ENCODE results near the gene CAMSAP3. TPM values are rescaled to one million over a fixed set of nuclear protein-coding genes. Genes with fewer than 3 reads are reported as not detected.

CAMSAP3 gene
- total and polyA plus RNA-seq, 10 of the 15 experiments (the other 5 are each of a cell fraction or from before 2014, with no cell fraction given) = 0.03 to 6.3 (median 0.72) TPM

DNA sequence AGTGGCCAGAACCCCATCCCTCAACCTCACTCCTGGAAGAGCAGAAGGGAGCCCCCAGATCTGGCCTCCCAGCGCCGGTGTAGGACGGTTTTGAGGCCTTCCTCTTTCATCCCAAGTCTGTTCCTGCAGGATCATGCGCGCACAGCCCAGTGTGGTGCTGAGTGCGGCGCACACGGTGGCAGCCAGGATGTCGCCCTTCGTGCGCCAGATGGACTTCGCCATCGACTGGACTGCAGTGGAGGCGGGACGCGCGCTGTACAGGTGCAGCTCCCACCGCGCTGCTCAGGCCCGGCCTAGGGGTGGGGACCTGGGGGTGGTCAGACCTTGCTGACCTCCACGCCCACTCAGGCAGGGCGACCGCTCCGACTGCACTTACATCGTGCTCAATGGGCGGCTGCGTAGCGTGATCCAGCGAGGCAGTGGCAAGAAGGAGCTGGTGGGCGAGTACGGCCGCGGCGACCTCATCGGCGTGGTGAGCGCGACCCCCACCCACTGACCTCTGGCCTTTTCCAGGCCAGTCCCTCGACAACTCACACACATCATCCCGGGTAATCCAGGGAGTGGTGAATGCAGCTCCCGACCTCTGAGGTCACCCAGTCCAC is 45.4 kb upstream of the CAMSAP3 start:
- 98% methylated on average over 41 of the region's 41 CpGs for WGBS (ENCODE audit: insufficient coverage, insufficient replicate concordance, low lambda C conversion rate, missing lambda C conversion rate)
- no TSS peak for BruUV-seq (replicated peaks)
- in situ Hi-C loops (cut with MboI) = no loop called here

More for the DNA sequence above, 45.4 kb upstream of the CAMSAP3 start:
- no peak for TF ChIP-seq TBL1XR1 (IDR thresholded peaks at IDR 0.05; ENCODE audit: low read depth, low read length)
- 0 out of 2 replicates have a peak, but pooled peaks have one; percentile 47 for TF ChIP-seq TCF3 (IDR thresholded peaks at IDR 0.05; ENCODE audit: borderline replicate concordance, insufficient read depth, low read depth, low read length)
- TF ChIP-seq, protein P1, sequence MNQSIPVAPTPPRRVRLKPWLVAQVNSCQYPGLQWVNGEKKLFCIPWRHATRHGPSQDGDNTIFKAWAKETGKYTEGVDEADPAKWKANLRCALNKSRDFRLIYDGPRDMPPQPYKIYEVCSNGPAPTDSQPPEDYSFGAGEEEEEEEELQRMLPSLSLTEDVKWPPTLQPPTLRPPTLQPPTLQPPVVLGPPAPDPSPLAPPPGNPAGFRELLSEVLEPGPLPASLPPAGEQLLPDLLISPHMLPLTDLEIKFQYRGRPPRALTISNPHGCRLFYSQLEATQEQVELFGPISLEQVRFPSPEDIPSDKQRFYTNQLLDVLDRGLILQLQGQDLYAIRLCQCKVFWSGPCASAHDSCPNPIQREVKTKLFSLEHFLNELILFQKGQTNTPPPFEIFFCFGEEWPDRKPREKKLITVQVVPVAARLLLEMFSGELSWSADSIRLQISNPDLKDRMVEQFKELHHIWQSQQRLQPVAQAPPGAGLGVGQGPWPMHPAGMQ (IDR thresholded peaks at IDR 0.05; ENCODE audit: borderline replicate concordance) = no peak
- TF ChIP-seq, protein P2, sequence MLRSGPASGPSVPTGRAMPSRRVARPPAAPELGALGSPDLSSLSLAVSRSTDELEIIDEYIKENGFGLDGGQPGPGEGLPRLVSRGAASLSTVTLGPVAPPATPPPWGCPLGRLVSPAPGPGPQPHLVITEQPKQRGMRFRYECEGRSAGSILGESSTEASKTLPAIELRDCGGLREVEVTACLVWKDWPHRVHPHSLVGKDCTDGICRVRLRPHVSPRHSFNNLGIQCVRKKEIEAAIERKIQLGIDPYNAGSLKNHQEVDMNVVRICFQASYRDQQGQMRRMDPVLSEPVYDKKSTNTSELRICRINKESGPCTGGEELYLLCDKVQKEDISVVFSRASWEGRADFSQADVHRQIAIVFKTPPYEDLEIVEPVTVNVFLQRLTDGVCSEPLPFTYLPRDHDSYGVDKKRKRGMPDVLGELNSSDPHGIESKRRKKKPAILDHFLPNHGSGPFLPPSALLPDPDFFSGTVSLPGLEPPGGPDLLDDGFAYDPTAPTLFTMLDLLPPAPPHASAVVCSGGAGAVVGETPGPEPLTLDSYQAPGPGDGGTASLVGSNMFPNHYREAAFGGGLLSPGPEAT (IDR thresholded peaks at IDR 0.05; ENCODE audit: low read depth) = no peak
- TF ChIP-seq SMARCA5 (IDR thresholded peaks at IDR 0.05) = no peak
- TF ChIP-seq, protein P3, sequence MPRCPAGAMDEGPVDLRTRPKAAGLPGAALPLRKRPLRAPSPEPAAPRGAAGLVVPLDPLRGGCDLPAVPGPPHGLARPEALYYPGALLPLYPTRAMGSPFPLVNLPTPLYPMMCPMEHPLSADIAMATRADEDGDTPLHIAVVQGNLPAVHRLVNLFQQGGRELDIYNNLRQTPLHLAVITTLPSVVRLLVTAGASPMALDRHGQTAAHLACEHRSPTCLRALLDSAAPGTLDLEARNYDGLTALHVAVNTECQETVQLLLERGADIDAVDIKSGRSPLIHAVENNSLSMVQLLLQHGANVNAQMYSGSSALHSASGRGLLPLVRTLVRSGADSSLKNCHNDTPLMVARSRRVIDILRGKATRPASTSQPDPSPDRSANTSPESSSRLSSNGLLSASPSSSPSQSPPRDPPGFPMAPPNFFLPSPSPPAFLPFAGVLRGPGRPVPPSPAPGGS (IDR thresholded peaks at IDR 0.05; ENCODE audit: borderline replicate concordance, insufficient read depth, low read depth, low read length, poor library complexity, severe bottlenecking) = peak; percentile 83
- TF ChIP-seq, protein P4, sequence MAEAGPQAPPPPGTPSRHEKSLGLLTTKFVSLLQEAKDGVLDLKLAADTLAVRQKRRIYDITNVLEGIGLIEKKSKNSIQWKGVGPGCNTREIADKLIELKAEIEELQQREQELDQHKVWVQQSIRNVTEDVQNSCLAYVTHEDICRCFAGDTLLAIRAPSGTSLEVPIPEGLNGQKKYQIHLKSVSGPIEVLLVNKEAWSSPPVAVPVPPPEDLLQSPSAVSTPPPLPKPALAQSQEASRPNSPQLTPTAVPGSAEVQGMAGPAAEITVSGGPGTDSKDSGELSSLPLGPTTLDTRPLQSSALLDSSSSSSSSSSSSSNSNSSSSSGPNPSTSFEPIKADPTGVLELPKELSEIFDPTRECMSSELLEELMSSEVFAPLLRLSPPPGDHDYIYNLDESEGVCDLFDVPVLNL (IDR thresholded peaks at IDR 0.05; ENCODE audit: low read depth, low read length) = no peak
- TF ChIP-seq MYC (IDR thresholded peaks at IDR 0.05; ENCODE audit: insufficient read depth, insufficient read length, insufficient replicate concordance, low read length, severe bottlenecking) = no peak
- TF ChIP-seq POLR2AphosphoS2 (IDR thresholded peaks at IDR 0.05; ENCODE audit: low read depth, low read length) = no peak
- TF ChIP-seq NR2F1 (conservative IDR thresholded peaks at IDR 0.05) = 0 out of 2 replicates have a peak, but pooled peaks have one; percentile 29
- no peak for TF ChIP-seq BACH1 (IDR thresholded peaks at IDR 0.05; ENCODE audit: borderline replicate concordance)
- TF ChIP-seq SUZ12 (IDR thresholded peaks at IDR 0.05; ENCODE audit: unreplicated experiment) = no peak
- no peak for TF ChIP-seq GABPA (IDR thresholded peaks at IDR 0.05; ENCODE audit: low read depth)
- Histone ChIP-seq H3K9me3 (replicated peaks; ENCODE audit: control insufficient read depth, insufficient read depth, low read length) (no peaks in the 10 kb centered on the region), H3K79me2 (ENCODE audit: control insufficient read depth, insufficient read depth, low read length) (no peaks in the 10 kb centered on the region), H3K4me1 (ENCODE audit: control insufficient read depth, insufficient read depth, low read length) (no peaks in the 10 kb centered on the region; the same call in 1 of the 2 replicates), H3K27me3 (replicated peaks in 1 of 2; ENCODE audit: control insufficient read depth in 2 of 2, insufficient read depth in 2 of 2, low read length in 1 of 2) (no peaks in the 10 kb centered on the region), H3K4me2 (ENCODE audit: control insufficient read depth, insufficient read depth) (no peak overlapping the region), H3K36me3 (ENCODE audit: control insufficient read depth in 2 of 2, insufficient read depth in 2 of 2, low read length in 1 of 2) (peaks cover 7 to 8% of the 10 kb centered on the region in 2 experiments), H3K27ac (ENCODE audit: control insufficient read depth, insufficient read depth) (no peak overlapping the region), H2AFZ (ENCODE audit: control insufficient read depth, low read depth, low read length) (no peak overlapping the region), H3K9ac (ENCODE audit: control insufficient read depth, insufficient read depth, low read length) (no peak overlapping the region), H3K4me3 (no peak overlapping the region), H4K20me1 (ENCODE audit: control insufficient read depth, insufficient read depth) (no peaks in the 10 kb centered on the region)
- intact Hi-C loops (cut with micrococcal nuclease; ENCODE audit: unreplicated experiment) = no loop called here
- ATAC-seq (no peak), DNase-seq (ENCODE audit: low read depth, low spot score) (no peak), FAIRE-seq (no peak)
- CTCF ChIA-PET = no interaction called here
- SMC1A ChIA-PET (ENCODE audit: uncharacterized antibody, unreplicated experiment) = no interaction called here
- RAD21 ChIA-PET (ENCODE audit: unreplicated experiment) = no interaction called here
- POLR2A ChIA-PET = no interaction called here
